PFSK-1 (cell line): ENCODE data around the gene SUCLG2.

Source experiments
- FOXP2 ChIP-seq: optimal IDR thresholded peaks from 2 replicates; pipeline ENCODE3; 2011; ENCODE audit warnings: borderline replicate concordance, control low read depth, inconsistent platforms; ENCODE audit not compliant: insufficient read depth; ENCODE audit errors: extremely low read length, extremely low read depth
- POLR2AphosphoS5 ChIP-seq: IDR thresholded peaks from 2 replicates; pipeline ENCODE4 v1.6.1; 2012; ENCODE audit warnings: low read depth, mild to moderate bottlenecking, control low read depth, low read length, moderate library complexity
- SIN3A ChIP-seq: IDR thresholded peaks from 2 replicates; pipeline ENCODE4 v1.6.1; 2012; ENCODE audit warnings: mild to moderate bottlenecking, low read length, moderate library complexity, borderline replicate concordance; ENCODE audit not compliant: insufficient read depth
- TAF1 ChIP-seq: IDR thresholded peaks from 2 replicates; pipeline ENCODE4 v1.6.1; 2012; ENCODE audit warnings: low read length, control low read depth, borderline replicate concordance; ENCODE audit not compliant: insufficient read depth
- TF ChIP-seq, protein P1 (sequence below), 2 experiments: IDR thresholded peaks; 2 replicates each; pipeline versions ENCODE4 v1.6.1 to v1.8.0; 2011 to 2012; ENCODE audit warnings: low read depth in 2 of 2, low read length in 2 of 2, control low read depth in 1 of 2, inconsistent platforms in 1 of 2, mild to moderate bottlenecking in 1 of 2, moderate library complexity in 1 of 2; ENCODE audit not compliant: insufficient read depth in 1 of 2

Gene SUCLG2

DNA sequence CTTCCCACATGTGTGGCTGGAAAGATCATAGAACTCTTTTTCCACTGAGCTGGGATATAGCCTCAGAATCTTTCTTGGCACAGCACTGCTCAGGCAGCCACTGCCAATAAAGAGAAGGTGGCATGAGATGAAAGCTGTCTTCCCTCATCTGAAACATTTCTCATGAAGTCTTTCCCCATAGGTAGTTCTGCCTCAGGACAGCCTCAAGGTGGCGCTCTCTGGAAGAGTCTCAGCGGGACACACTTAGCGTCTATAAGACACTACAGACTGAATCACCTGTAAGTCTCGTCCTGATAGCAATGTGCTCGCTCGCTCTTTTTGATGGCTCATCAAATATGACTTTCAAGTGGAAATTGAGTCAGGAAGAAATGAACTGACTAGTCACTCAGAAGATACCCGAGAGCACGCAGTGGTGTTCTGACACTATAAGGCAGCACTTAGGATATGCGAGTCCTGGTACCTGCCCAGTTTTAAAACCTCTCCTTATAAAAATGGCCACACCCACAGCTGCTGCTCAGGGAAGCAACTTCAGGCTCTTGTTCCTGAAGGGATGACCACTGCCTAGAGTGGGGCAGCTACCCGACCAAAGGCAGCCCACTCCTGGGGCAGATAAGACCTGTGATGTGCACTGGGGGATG, 269.5 kb downstream of the SUCLG2 start:
- TF ChIP-seq, protein P1, sequence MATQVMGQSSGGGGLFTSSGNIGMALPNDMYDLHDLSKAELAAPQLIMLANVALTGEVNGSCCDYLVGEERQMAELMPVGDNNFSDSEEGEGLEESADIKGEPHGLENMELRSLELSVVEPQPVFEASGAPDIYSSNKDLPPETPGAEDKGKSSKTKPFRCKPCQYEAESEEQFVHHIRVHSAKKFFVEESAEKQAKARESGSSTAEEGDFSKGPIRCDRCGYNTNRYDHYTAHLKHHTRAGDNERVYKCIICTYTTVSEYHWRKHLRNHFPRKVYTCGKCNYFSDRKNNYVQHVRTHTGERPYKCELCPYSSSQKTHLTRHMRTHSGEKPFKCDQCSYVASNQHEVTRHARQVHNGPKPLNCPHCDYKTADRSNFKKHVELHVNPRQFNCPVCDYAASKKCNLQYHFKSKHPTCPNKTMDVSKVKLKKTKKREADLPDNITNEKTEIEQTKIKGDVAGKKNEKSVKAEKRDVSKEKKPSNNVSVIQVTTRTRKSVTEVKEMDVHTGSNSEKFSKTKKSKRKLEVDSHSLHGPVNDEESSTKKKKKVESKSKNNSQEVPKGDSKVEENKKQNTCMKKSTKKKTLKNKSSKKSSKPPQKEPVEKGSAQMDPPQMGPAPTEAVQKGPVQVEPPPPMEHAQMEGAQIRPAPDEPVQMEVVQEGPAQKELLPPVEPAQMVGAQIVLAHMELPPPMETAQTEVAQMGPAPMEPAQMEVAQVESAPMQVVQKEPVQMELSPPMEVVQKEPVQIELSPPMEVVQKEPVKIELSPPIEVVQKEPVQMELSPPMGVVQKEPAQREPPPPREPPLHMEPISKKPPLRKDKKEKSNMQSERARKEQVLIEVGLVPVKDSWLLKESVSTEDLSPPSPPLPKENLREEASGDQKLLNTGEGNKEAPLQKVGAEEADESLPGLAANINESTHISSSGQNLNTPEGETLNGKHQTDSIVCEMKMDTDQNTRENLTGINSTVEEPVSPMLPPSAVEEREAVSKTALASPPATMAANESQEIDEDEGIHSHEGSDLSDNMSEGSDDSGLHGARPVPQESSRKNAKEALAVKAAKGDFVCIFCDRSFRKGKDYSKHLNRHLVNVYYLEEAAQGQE (IDR thresholded peaks at IDR 0.05; ENCODE audit: insufficient read depth in 1 of 2, low read depth in 2 of 2, low read length in 2 of 2): no peak
- TF ChIP-seq SIN3A (no peak), FOXP2 (no peak), TAF1 (no peak), POLR2AphosphoS5 (no peak)

DNA sequence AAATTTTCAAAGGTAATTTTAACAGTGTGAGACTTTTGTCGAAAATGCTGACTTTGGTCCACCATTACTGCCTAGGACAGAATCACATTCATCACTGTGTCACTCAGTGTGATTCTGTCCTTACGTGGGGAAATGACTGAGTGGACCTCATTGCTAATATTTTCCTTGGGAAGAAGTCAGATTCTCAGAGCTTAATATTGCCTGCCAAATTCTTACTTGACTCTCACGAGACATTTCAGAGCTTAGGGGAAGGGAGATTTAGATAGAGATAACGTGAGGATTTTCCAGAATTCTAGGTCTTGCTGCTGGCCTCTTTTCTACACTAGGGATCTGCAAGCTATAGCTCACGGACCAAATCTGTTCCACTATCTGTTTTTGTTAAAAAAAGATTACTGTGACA, 270.4 kb downstream of the SUCLG2 start:
- no peak for TF ChIP-seq TAF1
- TF ChIP-seq, protein P1 (IDR thresholded peaks at IDR 0.05; ENCODE audit: insufficient read depth in 1 of 2, low read depth in 2 of 2, low read length in 2 of 2): no peak

DNA sequence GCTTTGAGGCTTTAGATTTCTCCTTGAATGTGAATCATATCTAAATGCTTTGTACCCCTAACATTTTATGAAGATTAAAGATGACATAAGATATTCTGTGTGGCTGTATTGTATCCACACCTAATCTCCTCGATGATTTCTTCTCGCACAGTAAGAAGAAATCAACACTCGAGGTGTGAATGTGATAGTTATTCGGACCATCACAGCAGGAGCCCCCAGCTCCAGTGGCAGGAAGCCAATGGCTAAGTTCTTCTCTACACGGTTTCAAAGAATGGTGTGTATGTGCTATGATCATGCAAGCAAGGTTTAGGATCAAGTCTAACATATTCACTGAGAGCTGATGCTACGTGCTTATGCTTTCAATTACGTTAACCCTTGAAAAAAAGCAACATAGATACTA, 271.0 kb downstream of the SUCLG2 start:
- TF ChIP-seq FOXP2 (no peak), TAF1 (no peak), POLR2AphosphoS5 (no peak), SIN3A (no peak)
- TF ChIP-seq, protein P1 (IDR thresholded peaks at IDR 0.05; ENCODE audit: insufficient read depth in 1 of 2, low read depth in 2 of 2, low read length in 2 of 2): no peak

DNA sequence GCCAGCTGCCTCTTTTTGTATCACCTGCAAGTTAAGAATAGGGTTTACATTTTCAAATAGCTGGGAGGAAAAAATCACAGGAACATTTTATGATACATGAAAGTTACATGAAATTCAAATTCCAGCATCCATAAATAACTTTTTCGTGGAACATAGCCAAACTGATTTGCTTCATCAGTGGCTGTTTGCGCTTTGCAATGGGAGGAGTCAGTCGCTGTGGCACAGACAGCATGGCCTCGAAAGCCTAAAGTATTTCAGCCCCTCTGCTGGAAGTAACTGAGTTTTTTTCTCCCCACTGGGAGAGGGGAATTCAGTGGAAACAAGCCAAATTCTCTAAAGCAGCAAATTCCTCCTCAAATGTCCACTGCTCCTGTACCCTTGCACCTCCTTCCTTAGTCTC, 271.9 kb downstream of the SUCLG2 start:
- TF ChIP-seq TAF1: no peak
- no peak for TF ChIP-seq POLR2AphosphoS5
- no peak for TF ChIP-seq SIN3A
- TF ChIP-seq FOXP2: no peak
- TF ChIP-seq, protein P1 (IDR thresholded peaks at IDR 0.05; ENCODE audit: insufficient read depth in 1 of 2, low read depth in 2 of 2, low read length in 2 of 2): no peak

DNA sequence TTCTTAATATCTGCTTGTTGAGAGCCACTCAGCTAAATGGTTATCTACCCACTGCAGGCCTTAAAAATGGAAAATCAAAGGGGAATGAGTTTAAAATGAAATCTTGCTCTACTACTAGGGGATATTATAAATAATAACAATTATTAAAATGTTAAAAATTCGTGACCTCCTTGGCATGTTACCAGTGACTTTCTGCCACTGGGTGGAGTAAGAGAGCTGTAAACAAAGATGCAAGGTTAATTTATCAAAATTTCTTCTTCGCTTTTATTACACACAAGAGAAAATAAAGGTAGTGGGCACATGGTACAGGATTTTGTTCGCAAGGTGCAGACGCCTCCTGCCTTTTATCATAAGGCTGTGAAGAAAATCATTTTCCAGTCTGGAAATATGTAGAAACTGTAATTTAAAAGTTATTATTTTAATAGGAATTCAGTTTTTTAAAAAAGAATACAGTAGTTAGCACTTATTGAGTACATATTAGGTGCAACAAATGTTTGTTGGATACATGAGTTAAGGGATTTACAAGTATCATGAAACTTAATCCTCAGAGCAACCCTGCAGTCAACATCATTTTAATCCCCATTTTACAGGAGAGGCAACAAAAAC, 272.6 kb downstream of the SUCLG2 start:
- no peak for TF ChIP-seq SIN3A
- TF ChIP-seq, protein P1 (IDR thresholded peaks at IDR 0.05; ENCODE audit: insufficient read depth in 1 of 2, low read depth in 2 of 2, low read length in 2 of 2): no peak
- no peak for TF ChIP-seq FOXP2
- TF ChIP-seq TAF1: no peak
- no peak for TF ChIP-seq POLR2AphosphoS5
